B cell (primary cell): ENCODE results near the gene GDI2. TPM values are rescaled to one million over a fixed set of nuclear protein-coding genes. Genes with fewer than 3 reads are reported as not detected.

Source experiments
- ATAC-seq: fragments of 200-7000 bp; cut with Tn5 transposase; one replicate; pipeline ENCODE4 v1.10.0; 2021; ENCODE audit warnings: low read depth, mild to moderate bottlenecking, moderate number of reproducible peaks, moderate library complexity
- CTCF ChIA-PET: fragments of 350-600 bp; sonication (Branson Sonifier 250); formaldehyde crosslinking; loops from one replicate; lab custom pipeline; 2021; ENCODE audit warnings: antibody characterized with exemption, inconsistent platforms; lab: Charles Lee
- POLR2A ChIA-PET: fragments of 350-600 bp; sonication (Branson Sonifier 250); formaldehyde crosslinking; loops from one replicate; lab custom pipeline; 2021; ENCODE audit warnings: antibody characterized with exemption; lab: Charles Lee
- DNase-seq: peaks from one replicate; pipeline ENCODE4 v3.0.0; 2013
- H2AFZ ChIP-seq: 2 replicates; pipeline ENCODE4 v1.6.1; 2012; ENCODE audit warnings: mild to moderate bottlenecking, low read depth, low read length; ENCODE audit not compliant: insufficient read depth, poor library complexity, severe bottlenecking
- H3K27ac ChIP-seq, 2 donors: 1 replicate in 1 of 2; 2 replicates in 1 of 2; pipeline ENCODE4 v1.5.1; 2012 to 2013; ENCODE audit warnings: low read length in 2 of 2, mild to moderate bottlenecking in 2 of 2, moderate library complexity in 1 of 2
- H3K27me3 ChIP-seq, 4 experiments: fragments of 200-600 bp in 1 of 4; sonication (generic) in 1 of 4; replicated peaks in 1 of 4; 1 replicate in 2 of 4; 2 replicates in 2 of 4; pipeline versions ENCODE4 v1.6.1 to v1.7.0; 2013 to 2016; ENCODE audit warnings: low read length in 3 of 4, mild to moderate bottlenecking in 2 of 4, mixed read lengths in 1 of 4, moderate library complexity in 1 of 4; ENCODE audit not compliant: insufficient read depth in 4 of 4, control insufficient read depth in 3 of 4; ENCODE audit errors: control extremely low read depth in 1 of 4
- H3K36me3 ChIP-seq, 2 experiments: replicated peaks in 1 of 2; 1 replicate in 1 of 2; 2 replicates in 1 of 2; pipeline versions ENCODE4 v1.6.1 to v1.7.1; 2013; ENCODE audit warnings: low read length in 1 of 2; ENCODE audit not compliant: insufficient read depth in 2 of 2, control insufficient read depth in 1 of 2; ENCODE audit errors: control extremely low read depth in 1 of 2, extremely low read depth in 1 of 2
- H3K4me1 ChIP-seq, 2 donors: fragments of 200-600 bp in 1 of 2; sonication (generic) in 1 of 2; 1 replicate in 1 of 2; 2 replicates in 1 of 2; pipeline versions ENCODE4 v1.5.1 to v1.6.1; 2013 to 2017; ENCODE audit warnings: low read length in 2 of 2; ENCODE audit not compliant: control insufficient read depth in 2 of 2, insufficient read depth in 2 of 2
- H3K4me2 ChIP-seq: replicated peaks from 2 replicates; pipeline ENCODE3; 2012; ENCODE audit warnings: mild to moderate bottlenecking, low read depth, low read length; ENCODE audit not compliant: poor library complexity, severe bottlenecking
- H3K4me3 ChIP-seq, 5 experiments: fragments of 200-600 bp in 1 of 5; sonication (generic) in 1 of 5; 1 replicate in 3 of 5; 2 replicates in 2 of 5; pipeline versions ENCODE4 v1.5.1 to v1.7.0; 2011 to 2016; ENCODE audit warnings: low read length in 4 of 5, mild to moderate bottlenecking in 4 of 5, low read depth in 2 of 5, control low read depth in 1 of 5, moderate library complexity in 1 of 5; ENCODE audit not compliant: insufficient read depth in 1 of 5; ENCODE audit errors: control extremely low read depth in 1 of 5, extremely low read depth in 1 of 5
- H3K79me2 ChIP-seq: fragments of 200-600 bp; sonication (generic); one replicate; pipeline ENCODE4 v1.6.0; 2016; ENCODE audit warnings: low read length; ENCODE audit not compliant: control insufficient read depth, insufficient read depth
- H3K9ac ChIP-seq: fragments of 200-600 bp; sonication (generic); 2 replicates; pipeline ENCODE4 v1.6.1; 2017; ENCODE audit warnings: mild to moderate bottlenecking, low read length, moderate library complexity
- H3K9me3 ChIP-seq, 3 donors: one replicate each; pipeline versions ENCODE4 v1.6.1 to v1.7.1; 2013; ENCODE audit warnings: low read length in 2 of 3; ENCODE audit not compliant: control insufficient read depth in 2 of 3, insufficient read depth in 1 of 3; ENCODE audit errors: control extremely low read depth in 1 of 3
- H4K20me1 ChIP-seq: 2 replicates; pipeline ENCODE4 v1.6.0; 2012; ENCODE audit warnings: mild to moderate bottlenecking, low read length; ENCODE audit not compliant: insufficient read depth, control insufficient read depth, poor library complexity, severe bottlenecking
- H3K27ac Mint-ChIP-seq: one replicate; pipeline ENCODE4 v1.8.0; 2021; ENCODE audit warnings: mixed read lengths
- H3K27me3 Mint-ChIP-seq: one replicate; pipeline ENCODE4 v1.8.0; 2021; ENCODE audit warnings: mixed read lengths
- H3K4me1 Mint-ChIP-seq: one replicate; pipeline ENCODE4 v1.8.0; 2021; ENCODE audit warnings: mixed read lengths
- H3K4me3 Mint-ChIP-seq: one replicate; pipeline ENCODE4 v1.8.0; 2021; ENCODE audit warnings: mixed read lengths
- H3K9me3 Mint-ChIP-seq: one replicate; pipeline ENCODE4 v1.8.0; 2022; ENCODE audit warnings: mixed read lengths; ENCODE audit not compliant: insufficient read depth
- CTCF ChIP-seq: fragments of 200-600 bp; IDR thresholded peaks from one replicate; pipeline ENCODE4 v1.8.0; 2022; ENCODE audit warnings: antibody characterized with exemption, mild to moderate bottlenecking
- EZH2 ChIP-seq: IDR thresholded peaks from 2 replicates; pipeline ENCODE4 v1.6.1; 2012; ENCODE audit warnings: borderline replicate concordance, low read depth, mild to moderate bottlenecking, moderate library complexity, low read length; ENCODE audit not compliant: insufficient read depth, poor library complexity, severe bottlenecking
- WGBS: methylation state at CpG from one replicate; pipeline ENCODE4 v1.1.5; 2013; ENCODE audit warnings: missing lambda C conversion rate; ENCODE audit not compliant: insufficient coverage; 5-methylcytosine and 5-hydroxymethylcytosine counted together
- intact Hi-C: fragments of 100-400 bp; cut with micrococcal nuclease; formaldehyde crosslinking; loops from one replicate; pipeline ENCODE4 v1.10.0; 2022
- polyA plus RNA-seq: library from polyadenylated mRNA; depleted of rRNA; stranded (reverse); fragments of >200 nt; gene quantifications from 2 replicates; pipeline ENCODE4 v1.2.3, GENCODE V29; 2012
- total RNA-seq, 2 donors: library from RNA; stranded (reverse); fragments of 120-200 nt in 1 of 2; gene quantifications; 1 replicate in 1 of 2; 2 replicates in 1 of 2; pipeline versions ENCODE4 v1.2.3 to v1.2.4, GENCODE V29; 2013 to 2022

GDI2 gene
- total and polyA plus RNA-seq, 2 donors (not counting 1 experiment from before 2014, with no cell fraction given): 91.1 to 187 TPM

DNA sequence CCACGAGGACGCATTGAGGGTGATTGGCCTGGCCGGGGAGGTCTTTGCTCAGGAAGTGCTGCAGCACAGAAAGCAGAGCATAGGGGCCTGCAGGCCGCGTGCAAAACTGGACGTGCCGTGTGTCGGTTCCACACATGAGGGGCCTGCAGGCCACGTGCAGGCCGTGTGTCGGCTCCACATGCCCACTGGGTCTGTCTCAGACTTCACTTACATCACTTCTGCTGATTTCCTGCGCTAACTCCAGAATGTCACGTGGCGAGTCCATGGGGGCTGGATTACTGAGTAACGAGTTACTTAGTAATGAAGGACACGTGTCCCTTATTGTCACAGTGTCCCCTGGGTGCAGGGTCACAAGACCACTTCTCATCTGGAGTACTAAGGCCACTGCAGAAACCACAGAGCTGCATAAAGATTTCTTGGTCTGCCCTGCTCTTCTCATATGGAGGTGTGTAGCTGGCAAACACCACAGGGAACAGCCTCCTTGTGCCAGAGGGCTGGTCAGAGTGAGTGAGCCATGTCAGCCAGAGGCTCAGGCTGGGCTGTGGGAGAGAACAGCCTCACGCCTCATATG lies 60.8 kb downstream of the GDI2 start:
- H3K9me3 Mint-ChIP-seq: no peaks in the 10 kb centered on the region
- POLR2A ChIA-PET: interaction anchor here (0.7 kb wide), 1 partner anchor 42 kb away, joined by 4 read pairs; no protein-coding TSS in a partner anchor
- H3K4me3 Mint-ChIP-seq: no peak overlapping the region
- TF ChIP-seq CTCF: no peak
- no peak for TF ChIP-seq EZH2
- no peak for ATAC-seq
- H3K27me3 Mint-ChIP-seq: no peaks in the 10 kb centered on the region
- Histone ChIP-seq H3K27me3 (no peaks in the 10 kb centered on the region), H4K20me1 (no peaks in the 10 kb centered on the region), H3K4me1 (no peaks in the 10 kb centered on the region), H3K36me3 (peaks cover 4 to 65% of the 10 kb centered on the region in 2 experiments), H3K27ac (no peak overlapping the region), H2AFZ (no peak overlapping the region), H3K9ac (no peak overlapping the region), H3K9me3 (no peaks in the 10 kb centered on the region), H3K4me3 (no peak overlapping the region), H3K4me2 (no peak overlapping the region), H3K79me2 (peaks cover 25% of the 10 kb centered on the region)
- no peak overlapping the region for H3K27ac Mint-ChIP-seq
- intact Hi-C loops: no loop called here
- no peak for DNase-seq
- CTCF ChIA-PET: no interaction called here
- H3K4me1 Mint-ChIP-seq: peaks cover 2% of the 10 kb centered on the region
- WGBS: 98% methylated on average over 17 of the region's 17 CpGs

DNA sequence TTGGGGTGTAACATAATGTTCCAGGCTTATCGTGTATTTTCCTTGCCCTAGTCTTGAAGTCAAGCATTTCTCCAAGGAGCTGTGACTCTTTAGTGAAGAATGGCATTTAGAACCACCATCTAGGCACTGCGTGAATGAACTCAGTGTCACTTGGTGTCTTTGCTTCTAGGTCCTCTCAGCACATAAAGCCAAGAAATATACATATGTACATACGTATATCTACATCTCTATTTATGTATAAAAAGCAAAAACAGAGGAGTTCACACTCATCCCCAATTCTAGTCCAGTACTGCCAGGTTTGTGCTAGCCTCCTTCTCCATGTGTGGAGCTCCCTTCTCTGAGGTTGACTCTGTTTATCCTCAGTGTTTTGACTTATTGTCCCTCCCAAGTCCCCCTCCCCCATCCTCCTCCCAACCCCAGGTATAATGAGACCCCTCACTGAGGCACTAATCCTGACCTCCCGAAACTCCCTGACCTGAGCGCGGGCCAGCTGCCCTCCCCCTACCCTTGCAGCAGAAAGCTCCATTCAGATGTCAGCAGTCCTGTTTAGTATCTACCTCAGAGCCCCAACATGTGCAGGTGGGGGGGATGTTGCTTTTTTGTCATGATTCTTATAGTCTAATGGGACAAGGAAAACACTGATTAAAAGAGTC lies 61.5 kb downstream of the GDI2 start:
- POLR2A ChIA-PET: interaction anchor here (0.7 kb wide), 1 partner anchor 43 kb away, joined by 4 read pairs; no protein-coding TSS in a partner anchor
- 67% methylated on average over 3 of the region's 6 CpGs for WGBS
- intact Hi-C loops: no loop called here

More for the DNA sequence above, 61.5 kb downstream of the GDI2 start:
- no peaks in the 10 kb centered on the region for H3K9me3 ChIP-seq
- no peak overlapping the region for H2AFZ ChIP-seq
- H3K4me2 ChIP-seq: no peak overlapping the region
- H3K27ac ChIP-seq: no peak overlapping the region
- H3K4me3 ChIP-seq: no peak overlapping the region
- no peaks in the 10 kb centered on the region for H4K20me1 ChIP-seq
- H3K9ac ChIP-seq: no peak overlapping the region
- Mint-ChIP-seq H3K27ac (no peak overlapping the region), H3K27me3 (no peaks in the 10 kb centered on the region), H3K4me1 (peaks cover 5% of the 10 kb centered on the region), H3K9me3 (no peaks in the 10 kb centered on the region), H3K4me3 (no peak overlapping the region)
- no peaks in the 10 kb centered on the region for H3K4me1 ChIP-seq
- TF ChIP-seq CTCF (no peak), EZH2 (no peak)
- H3K27me3 ChIP-seq: no peaks in the 10 kb centered on the region
- ATAC-seq (no peak), DNase-seq (no peak)
- peaks cover 25% of the 10 kb centered on the region for H3K79me2 ChIP-seq
- peaks cover 6 to 60% of the 10 kb centered on the region in 2 experiments for H3K36me3 ChIP-seq
- CTCF ChIA-PET: no interaction called here
